Gastrocnemius medialis (tissue), 4 donors: ENCODE measurements around the gene DPP4.

Experiments
- POLR2A ChIP-seq, 2 donors: fragments of 450-650 bp; IDR thresholded peaks; one replicate each; pipeline ENCODE4 v1.6.1; 2017; ENCODE audit warnings: antibody characterized with exemption in 2 of 2, mild to moderate bottlenecking in 2 of 2, moderate library complexity in 2 of 2
- TF ChIP-seq, protein P1 (sequence below), 5 experiments: fragments of 450-650 bp in 3 of 5; fragments of 200-600 bp in 2 of 5; sonication (generic) in 2 of 5; IDR thresholded peaks in 4 of 5; conservative IDR thresholded peaks in 1 of 5; 1 replicate in 4 of 5; 2 replicates in 1 of 5; pipeline ENCODE4 v1.5.1; 2016 to 2019; ENCODE audit warnings: antibody characterized with exemption in 5 of 5, mild to moderate bottlenecking in 3 of 5, moderate library complexity in 3 of 5

DNA sequence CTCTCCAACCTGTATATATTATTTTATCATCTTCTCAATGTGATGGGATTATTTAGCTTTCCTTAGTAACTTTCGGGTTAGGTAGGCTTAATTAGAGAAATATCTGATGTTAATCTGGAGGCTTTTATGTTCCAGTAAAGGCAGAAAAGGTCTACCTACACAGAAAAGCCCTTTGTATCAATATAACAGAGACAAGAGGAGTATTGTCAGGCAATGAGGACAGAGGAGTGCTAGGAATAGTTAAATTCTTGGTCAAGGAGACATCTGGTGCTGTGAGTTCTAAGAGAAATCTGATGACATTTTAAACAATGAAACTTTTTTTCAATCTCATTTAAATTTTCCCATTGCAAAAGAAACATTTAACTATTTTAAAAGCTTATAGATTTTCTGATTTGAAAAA, 36.1 kb downstream of the DPP4 start:
- TF ChIP-seq, protein P1, sequence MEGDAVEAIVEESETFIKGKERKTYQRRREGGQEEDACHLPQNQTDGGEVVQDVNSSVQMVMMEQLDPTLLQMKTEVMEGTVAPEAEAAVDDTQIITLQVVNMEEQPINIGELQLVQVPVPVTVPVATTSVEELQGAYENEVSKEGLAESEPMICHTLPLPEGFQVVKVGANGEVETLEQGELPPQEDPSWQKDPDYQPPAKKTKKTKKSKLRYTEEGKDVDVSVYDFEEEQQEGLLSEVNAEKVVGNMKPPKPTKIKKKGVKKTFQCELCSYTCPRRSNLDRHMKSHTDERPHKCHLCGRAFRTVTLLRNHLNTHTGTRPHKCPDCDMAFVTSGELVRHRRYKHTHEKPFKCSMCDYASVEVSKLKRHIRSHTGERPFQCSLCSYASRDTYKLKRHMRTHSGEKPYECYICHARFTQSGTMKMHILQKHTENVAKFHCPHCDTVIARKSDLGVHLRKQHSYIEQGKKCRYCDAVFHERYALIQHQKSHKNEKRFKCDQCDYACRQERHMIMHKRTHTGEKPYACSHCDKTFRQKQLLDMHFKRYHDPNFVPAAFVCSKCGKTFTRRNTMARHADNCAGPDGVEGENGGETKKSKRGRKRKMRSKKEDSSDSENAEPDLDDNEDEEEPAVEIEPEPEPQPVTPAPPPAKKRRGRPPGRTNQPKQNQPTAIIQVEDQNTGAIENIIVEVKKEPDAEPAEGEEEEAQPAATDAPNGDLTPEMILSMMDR (IDR thresholded peaks at IDR 0.05 in 4 of 5, conservative IDR thresholded peaks at IDR 0.05 in 1 of 5): no peak
- no peak for TF ChIP-seq POLR2A (IDR thresholded peaks at IDR 0.05)
